Measurements from ENCODE around the gene ADGRF1. TPM values are rescaled to one million over a fixed set of nuclear protein-coding genes. Genes with fewer than 3 reads are reported as not detected.
A peak's percentile ranks its signal among the peaks of the same experiment; 100 is the strongest.

The ADGRF1 gene
- total RNA-seq, 1 donor from 2014 or later, result 12.9 TPM

- peak overlapping the region; percentile 48 for H3K27ac ChIP-seq
- intact Hi-C loops (cut with DNase I), result no loop called here
- H3K36me3 ChIP-seq, result no peaks in the 10 kb centered on the region
- TF ChIP-seq CTCF (IDR thresholded peaks at IDR 0.05), result no peak
- H3K27me3 ChIP-seq, result no peaks in the 10 kb centered on the region
- DNase-seq (no peak), ATAC-seq (no peak)
- H3K4me1 ChIP-seq, result peaks cover 23% of the 10 kb centered on the region
- no peak overlapping the region for H3K4me3 ChIP-seq
- no peaks in the 10 kb centered on the region for H3K9me3 ChIP-seq
These were observed 33.0 kb upstream of the ADGRF1 start for GRCh38 chr6:47075168-47075567.

- peak; percentile 22 for ATAC-seq
These were observed 31.3 kb upstream of the ADGRF1 start for GRCh38 chr6:47073125-47074110.

GRCh38 chr6:47072667-47073066 lies 30.5 kb upstream of the ADGRF1 start:
- Histone ChIP-seq H3K27me3 (no peaks in the 10 kb centered on the region), H3K36me3 (no peaks in the 10 kb centered on the region), H3K27ac (peak overlapping the region; percentile 67), H3K4me3 (no peak overlapping the region), H3K4me1 (peaks cover 23% of the 10 kb centered on the region), H3K9me3 (no peaks in the 10 kb centered on the region)
- no peak for DNase-seq
- intact Hi-C loops (cut with DNase I), result no loop called here
- no peak for TF ChIP-seq CTCF (IDR thresholded peaks at IDR 0.05)
- peak; percentile 76 for ATAC-seq

More at GRCh38 chr6:47073125-47074110, 31.3 kb upstream of the ADGRF1 start:
- no peak for DNase-seq
- TF ChIP-seq CTCF (IDR thresholded peaks at IDR 0.05), result peak; percentile 23
- Histone ChIP-seq H3K9me3 (no peaks in the 10 kb centered on the region), H3K27ac (peak overlapping the region; percentile 67), H3K27me3 (no peaks in the 10 kb centered on the region), H3K36me3 (no peaks in the 10 kb centered on the region), H3K4me3 (no peak overlapping the region), H3K4me1 (peaks cover 23% of the 10 kb centered on the region)
- intact Hi-C loops (cut with DNase I), result no loop called here

- intact Hi-C loops (cut with DNase I), result no loop called here
- Histone ChIP-seq H3K4me1 (peaks cover 16% of the 10 kb centered on the region), H3K27ac (no peak overlapping the region), H3K36me3 (no peaks in the 10 kb centered on the region), H3K4me3 (no peak overlapping the region), H3K27me3 (no peaks in the 10 kb centered on the region), H3K9me3 (no peaks in the 10 kb centered on the region)
- ATAC-seq (no peak), DNase-seq (no peak)
- TF ChIP-seq CTCF (IDR thresholded peaks at IDR 0.05), result no peak
These were observed 29.5 kb upstream of the ADGRF1 start for GRCh38 chr6:47071681-47072080.

GRCh38 chr6:47070461-47070860 lies 28.3 kb upstream of the ADGRF1 start:
- peaks cover 6% of the 10 kb centered on the region for H3K4me1 ChIP-seq
- no peak overlapping the region for H3K4me3 ChIP-seq
- no peaks in the 10 kb centered on the region for H3K36me3 ChIP-seq
- no peaks in the 10 kb centered on the region for H3K27me3 ChIP-seq
- H3K27ac ChIP-seq, result no peak overlapping the region
- intact Hi-C loops (cut with DNase I), result no loop called here
- no peak for TF ChIP-seq CTCF (IDR thresholded peaks at IDR 0.05)
- DNase-seq (no peak), ATAC-seq (no peak)
- H3K9me3 ChIP-seq, result no peaks in the 10 kb centered on the region
